ENCODE measurements around the gene PI4KA. TPM values are rescaled to one million over a fixed set of nuclear protein-coding genes. Genes with fewer than 3 reads are reported as not detected.

Gene PI4KA
- total and polyA plus RNA-seq, 8 donors = 22.7 to 174 (median 55.4) TPM

DNA sequence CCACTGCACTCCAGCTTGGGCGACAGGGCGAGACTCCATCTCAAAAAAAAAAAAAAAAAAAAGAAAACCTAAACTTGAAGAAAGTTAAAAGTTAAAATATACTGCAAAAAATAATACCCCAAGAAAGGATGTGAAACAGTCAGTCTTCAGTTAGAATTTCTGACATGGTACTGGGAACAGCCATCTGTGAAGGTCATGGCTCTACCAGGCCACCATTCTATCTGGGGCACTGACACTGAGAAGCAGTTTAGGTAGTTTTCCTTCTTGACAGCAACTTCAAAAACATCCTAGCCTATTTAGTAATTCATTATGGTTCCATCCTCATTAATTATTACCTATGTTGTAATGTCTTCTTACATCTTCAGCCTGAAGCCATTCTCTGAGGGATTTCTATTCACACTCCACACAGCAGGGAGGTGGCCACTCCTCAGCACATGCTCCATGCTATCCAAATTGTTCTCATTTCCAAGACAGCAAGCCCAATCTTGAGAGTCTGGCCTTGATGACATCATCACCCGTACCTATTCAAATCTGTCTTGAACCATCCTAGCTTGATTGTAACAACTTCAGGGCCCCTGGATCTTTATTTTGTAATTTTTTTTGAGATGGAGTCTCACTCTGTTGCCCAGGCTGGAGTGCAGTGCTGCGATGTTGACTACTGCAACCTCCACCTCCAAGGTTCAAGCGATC lies 46.5 kb downstream of the PI4KA start:
- Histone ChIP-seq H3K9me3 (no peaks in the 10 kb centered on the region), H3K27me3 (no peaks in the 10 kb centered on the region), H3K4me1 (no peaks in the 10 kb centered on the region), H3K4me3 (no peak overlapping the region), H3K27ac (no peak overlapping the region), H3K36me3 (peaks cover 43 to 100% (median 99%) of the 10 kb centered on the region in 4 donors)
- TF ChIP-seq EP300 (IDR thresholded peaks at IDR 0.05) = no peak
- TF ChIP-seq POLR2A (IDR thresholded peaks at IDR 0.05) = no peak
- no peak for TF ChIP-seq POLR2AphosphoS5 (IDR thresholded peaks at IDR 0.05)
- TF ChIP-seq, protein P1, sequence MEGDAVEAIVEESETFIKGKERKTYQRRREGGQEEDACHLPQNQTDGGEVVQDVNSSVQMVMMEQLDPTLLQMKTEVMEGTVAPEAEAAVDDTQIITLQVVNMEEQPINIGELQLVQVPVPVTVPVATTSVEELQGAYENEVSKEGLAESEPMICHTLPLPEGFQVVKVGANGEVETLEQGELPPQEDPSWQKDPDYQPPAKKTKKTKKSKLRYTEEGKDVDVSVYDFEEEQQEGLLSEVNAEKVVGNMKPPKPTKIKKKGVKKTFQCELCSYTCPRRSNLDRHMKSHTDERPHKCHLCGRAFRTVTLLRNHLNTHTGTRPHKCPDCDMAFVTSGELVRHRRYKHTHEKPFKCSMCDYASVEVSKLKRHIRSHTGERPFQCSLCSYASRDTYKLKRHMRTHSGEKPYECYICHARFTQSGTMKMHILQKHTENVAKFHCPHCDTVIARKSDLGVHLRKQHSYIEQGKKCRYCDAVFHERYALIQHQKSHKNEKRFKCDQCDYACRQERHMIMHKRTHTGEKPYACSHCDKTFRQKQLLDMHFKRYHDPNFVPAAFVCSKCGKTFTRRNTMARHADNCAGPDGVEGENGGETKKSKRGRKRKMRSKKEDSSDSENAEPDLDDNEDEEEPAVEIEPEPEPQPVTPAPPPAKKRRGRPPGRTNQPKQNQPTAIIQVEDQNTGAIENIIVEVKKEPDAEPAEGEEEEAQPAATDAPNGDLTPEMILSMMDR (IDR thresholded peaks at IDR 0.05) = no peak
- no peak for DNase-seq
- intact Hi-C loops (cut with DNase I; ENCODE audit: low total_unique reads) = no loop called here
- WGBS, 5 donors = 94 to 100% (median 99%) methylated on average over 3 to 5 of the region's 5 CpGs

DNA sequence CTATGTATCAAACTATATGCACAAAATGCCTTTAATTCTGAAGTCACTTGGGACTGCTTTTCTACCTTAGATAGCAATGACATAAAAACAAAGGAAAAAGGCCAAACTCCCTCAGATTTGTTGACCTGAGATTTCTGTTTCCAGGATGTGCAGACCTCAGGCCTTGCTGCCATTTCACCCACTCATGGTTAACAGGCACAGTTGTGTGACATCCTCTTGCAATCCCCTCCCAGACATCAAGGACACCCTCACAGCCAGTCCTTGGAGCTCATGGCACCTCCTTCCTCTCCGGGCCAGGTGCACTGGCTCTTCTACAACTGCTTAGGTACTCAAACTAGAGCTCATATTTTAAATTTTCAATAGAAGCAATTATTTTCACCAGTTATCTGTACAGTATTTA lies 47.4 kb downstream of the PI4KA start:
- Histone ChIP-seq H3K36me3 (peaks cover 43 to 100% (median 99%) of the 10 kb centered on the region in 4 donors), H3K27ac (no peak overlapping the region), H3K4me1 (no peaks in the 10 kb centered on the region), H3K27me3 (no peaks in the 10 kb centered on the region), H3K9me3 (no peaks in the 10 kb centered on the region), H3K4me3 (no peak overlapping the region)
- TF ChIP-seq EP300 (IDR thresholded peaks at IDR 0.05) = no peak
- no peak for TF ChIP-seq POLR2A (IDR thresholded peaks at IDR 0.05)
- TF ChIP-seq POLR2AphosphoS5 (IDR thresholded peaks at IDR 0.05) = no peak
- TF ChIP-seq, protein P1 (IDR thresholded peaks at IDR 0.05) = no peak
- intact Hi-C loops (cut with DNase I; ENCODE audit: low total_unique reads) = no loop called here
- WGBS, 5 donors = 94 to 100% (median 100%) methylated on average over 1 of the region's 1 CpG
- no peak for DNase-seq

DNA sequence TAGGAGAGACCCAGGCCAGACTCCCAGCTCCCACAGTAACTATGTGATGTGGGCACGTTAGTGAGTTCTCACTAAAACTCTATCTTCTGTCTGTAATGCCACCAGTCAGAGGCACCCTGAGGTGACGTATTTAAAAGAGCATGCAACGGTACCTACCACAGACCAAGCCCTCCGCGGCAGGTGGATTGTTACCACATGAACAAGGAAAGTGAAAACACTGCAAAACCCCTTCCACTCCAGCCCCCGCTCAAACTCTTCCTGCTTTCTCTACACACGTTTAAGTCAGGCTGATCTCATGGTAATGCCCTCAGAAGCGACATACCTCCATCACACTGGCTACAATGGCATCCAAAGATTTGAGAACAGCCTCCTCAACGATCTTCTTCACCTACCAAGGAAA lies 48.0 kb downstream of the PI4KA start:
- Histone ChIP-seq H3K4me3 (no peak overlapping the region), H3K27me3 (no peaks in the 10 kb centered on the region), H3K36me3 (peaks cover 38 to 100% (median 99%) of the 10 kb centered on the region in 4 donors), H3K4me1 (no peaks in the 10 kb centered on the region), H3K9me3 (no peaks in the 10 kb centered on the region), H3K27ac (no peak overlapping the region)
- DNase-seq = peak in 1 of 2 donors; percentile 27
- 85 to 91% (median 89%) methylated on average over 9 of the region's 9 CpGs for WGBS, 5 donors
- intact Hi-C loops (cut with DNase I; ENCODE audit: low total_unique reads) = no loop called here
- TF ChIP-seq, protein P1 (IDR thresholded peaks at IDR 0.05) = no peak
- TF ChIP-seq POLR2A (IDR thresholded peaks at IDR 0.05) = no peak
- TF ChIP-seq POLR2AphosphoS5 (IDR thresholded peaks at IDR 0.05) = no peak
- no peak for TF ChIP-seq EP300 (IDR thresholded peaks at IDR 0.05)

DNA sequence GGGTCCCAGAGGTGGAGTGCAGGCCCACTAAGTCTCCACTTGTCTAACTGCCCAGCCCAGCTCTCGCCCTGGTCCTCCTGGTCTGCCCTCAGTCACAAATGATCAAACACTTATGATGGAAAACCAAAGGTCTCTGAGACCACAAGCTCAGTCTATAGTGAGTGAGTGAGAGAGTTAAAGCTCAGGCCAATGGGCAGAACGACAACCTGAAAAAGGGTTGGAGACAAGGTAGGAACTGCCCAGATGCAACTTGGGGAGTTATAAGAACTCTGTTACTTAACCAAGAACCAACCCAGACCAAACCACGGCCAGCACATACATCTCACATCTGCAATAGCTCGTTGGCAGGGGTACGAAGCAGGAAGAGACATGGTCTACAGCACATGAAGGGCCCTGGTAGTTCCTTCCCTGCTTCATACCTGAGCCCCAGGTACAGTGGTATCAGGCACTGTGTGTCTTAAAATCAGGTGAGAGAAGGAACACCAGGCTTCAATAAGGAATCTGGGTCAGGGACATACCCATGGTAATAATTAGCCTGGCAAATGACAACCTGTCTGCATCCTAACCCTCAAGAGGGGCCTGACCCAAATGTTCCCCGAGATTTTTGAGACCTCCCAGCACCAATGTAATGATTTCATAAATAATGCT lies 48.9 kb downstream of the PI4KA start:
- DNase-seq = no peak
- no peaks in the 10 kb centered on the region for H3K4me1 ChIP-seq
- H3K4me3 ChIP-seq = no peak overlapping the region
- no peak for TF ChIP-seq POLR2AphosphoS5 (IDR thresholded peaks at IDR 0.05)
- TF ChIP-seq, protein P1 (IDR thresholded peaks at IDR 0.05) = no peak
- no peak for TF ChIP-seq EP300 (IDR thresholded peaks at IDR 0.05)
- TF ChIP-seq POLR2A (IDR thresholded peaks at IDR 0.05) = no peak
- H3K27me3 ChIP-seq = no peaks in the 10 kb centered on the region
- intact Hi-C loops (cut with DNase I; ENCODE audit: low total_unique reads) = no loop called here
- no peaks in the 10 kb centered on the region for H3K9me3 ChIP-seq
- H3K36me3 ChIP-seq = peaks cover 42 to 100% (median 100%) of the 10 kb centered on the region in 4 donors
- 90 to 95% (median 92%) methylated on average over 6 of the region's 6 CpGs for whole genome bisulfite sequencing, 5 donors
- H3K27ac ChIP-seq = no peak overlapping the region

Measured in stomach (tissue), 9 donors.